HG03039 (cell line): ENCODE results near the gene MGAT3.

Experiments used
- ATAC-seq: cut with Tn5 transposase; IDR thresholded peaks from one replicate; pipeline ENCODE4 v1.9.1; 2021; ENCODE audit warnings: mild to moderate bottlenecking, moderate library complexity; ENCODE audit not compliant: unreplicated experiment

Gene MGAT3

DNA sequence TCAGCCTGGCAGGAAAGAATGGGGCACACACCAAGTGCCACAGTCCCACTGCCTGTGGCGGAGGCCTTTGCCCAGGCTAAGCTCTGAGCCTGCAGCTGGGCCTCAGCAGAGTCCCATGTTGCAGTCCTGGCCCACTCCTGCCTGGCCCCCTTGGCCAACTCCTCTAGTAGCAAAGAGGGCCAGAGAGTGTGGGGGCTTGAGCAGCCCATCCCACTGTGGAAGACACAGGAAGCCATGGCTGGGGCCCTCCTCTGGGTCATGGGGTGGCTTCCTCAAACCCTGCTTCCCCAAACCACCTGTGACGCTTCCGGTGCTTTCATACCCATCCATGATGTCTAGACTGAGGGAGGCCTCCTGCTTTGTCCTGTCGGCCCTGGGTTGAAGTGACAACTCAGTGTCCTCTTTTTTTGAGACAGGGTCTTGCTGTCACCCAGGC lies 69.9 kb downstream of the MGAT3 start:
- ATAC-seq: no peak

DNA sequence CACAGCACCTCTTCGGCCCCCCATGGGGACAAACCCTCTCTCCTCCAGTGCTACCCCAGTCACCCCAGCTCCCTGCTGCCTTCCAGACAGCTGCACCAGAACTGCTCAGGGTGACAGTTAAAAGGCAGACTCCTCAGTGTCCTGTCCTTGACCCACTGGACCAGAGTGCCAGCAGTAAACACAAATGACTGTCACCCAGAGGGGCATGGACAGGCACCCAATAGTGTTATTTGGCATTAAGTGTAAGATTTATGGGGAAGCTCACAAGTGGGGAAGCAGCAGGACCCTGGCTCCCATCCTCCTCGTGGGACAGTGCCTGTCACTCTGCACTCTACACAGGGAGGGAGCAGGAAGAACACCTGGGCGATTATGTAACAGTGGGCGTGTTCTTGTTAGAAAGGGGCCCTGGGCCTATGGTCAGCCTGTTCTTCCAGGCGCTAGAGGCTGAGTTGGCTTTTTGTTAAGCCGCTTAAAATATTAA lies 70.7 kb downstream of the MGAT3 start:
- no peak for ATAC-seq

- no peak for ATAC-seq
Observed at GRCh38 chr22:39528080-39528661, 71.4 kb downstream of the MGAT3 start.

- peak; percentile 25 for ATAC-seq
Observed at GRCh38 chr22:39528681-39529486, 72.1 kb downstream of the MGAT3 start.

- no peak for ATAC-seq
Observed at GRCh38 chr22:39529487-39529851, 72.7 kb downstream of the MGAT3 start.

- ATAC-seq: no peak
Observed at GRCh38 chr22:39530116-39530515, 73.3 kb downstream of the MGAT3 start.

GRCh38 chr22:39530692-39531331 lies 74.0 kb downstream of the MGAT3 start:
- no peak for ATAC-seq

- peak; percentile 66 for ATAC-seq
Observed at GRCh38 chr22:39532215-39533073, 75.6 kb downstream of the MGAT3 start, which contains the start of gene RPS19BP1. Gene RPS19BP1 (minus strand): TSS chr22:39532748. CDS start chr22:39532738, 10 bp downstream.

DNA sequence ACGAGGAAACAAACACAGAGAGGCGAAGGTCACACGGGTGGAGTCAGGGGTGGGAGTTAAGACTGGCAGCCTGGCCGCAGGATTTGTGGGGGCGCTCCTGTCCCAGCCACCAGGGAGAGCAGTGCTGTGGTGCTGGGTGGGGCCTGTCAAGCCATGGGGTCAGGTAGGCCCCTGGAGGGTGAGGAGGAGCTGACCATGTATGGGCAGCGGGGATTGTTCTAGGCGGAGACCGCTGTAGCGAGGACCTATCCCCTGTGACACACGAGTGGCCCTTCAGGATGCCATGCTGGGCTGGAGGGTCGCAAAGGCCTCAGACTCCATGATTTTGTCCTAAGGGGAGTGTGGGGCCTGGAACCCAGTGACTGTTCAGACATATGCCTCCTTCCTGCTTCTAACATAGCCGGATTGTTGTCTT lies 77.3 kb downstream of the MGAT3 start:
- ATAC-seq: no peak

DNA sequence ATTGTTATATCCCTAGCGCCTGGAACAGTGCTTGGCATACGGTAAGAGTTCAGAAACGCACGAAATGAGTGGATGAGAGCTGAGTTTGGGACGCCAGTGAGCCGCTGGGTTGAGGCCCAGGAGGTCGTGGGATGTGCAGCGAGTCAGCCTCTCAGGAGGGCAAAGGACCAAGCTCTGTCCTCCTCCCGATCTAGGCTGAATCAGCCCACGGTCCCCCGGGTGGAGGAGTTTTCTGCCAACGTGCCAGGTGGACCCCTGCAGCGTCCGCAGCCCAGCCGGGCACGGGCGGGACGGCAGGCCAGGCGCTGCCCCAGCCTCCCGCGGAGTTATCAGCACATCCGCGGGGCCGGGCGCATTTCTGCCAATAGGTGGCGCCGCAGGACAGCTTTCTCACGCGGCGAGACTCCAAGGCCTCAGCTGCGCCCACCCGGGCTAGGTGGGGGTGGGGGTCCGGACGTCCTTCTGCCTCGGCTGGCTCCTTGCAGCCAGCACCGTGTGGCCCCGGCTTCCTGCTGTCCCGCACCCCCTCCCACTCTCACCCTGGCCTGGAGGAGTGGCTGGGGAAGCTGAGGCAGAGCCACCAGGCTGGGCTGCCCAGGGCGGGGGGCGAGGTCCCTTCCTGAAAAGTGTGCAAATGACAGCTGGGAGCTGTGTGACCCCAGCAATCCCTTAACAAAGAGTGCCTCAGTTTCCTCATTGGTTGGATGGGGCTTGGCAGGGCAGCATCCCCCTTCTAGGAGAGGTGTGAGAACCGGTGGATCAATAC lies 78.0 kb downstream of the MGAT3 start:
- no peak for ATAC-seq

GRCh38 chr22:39535357-39535725 lies 78.5 kb downstream of the MGAT3 start:
- ATAC-seq: no peak

- no peak for ATAC-seq
Observed at GRCh38 chr22:39535831-39536449, 79.1 kb downstream of the MGAT3 start.

DNA sequence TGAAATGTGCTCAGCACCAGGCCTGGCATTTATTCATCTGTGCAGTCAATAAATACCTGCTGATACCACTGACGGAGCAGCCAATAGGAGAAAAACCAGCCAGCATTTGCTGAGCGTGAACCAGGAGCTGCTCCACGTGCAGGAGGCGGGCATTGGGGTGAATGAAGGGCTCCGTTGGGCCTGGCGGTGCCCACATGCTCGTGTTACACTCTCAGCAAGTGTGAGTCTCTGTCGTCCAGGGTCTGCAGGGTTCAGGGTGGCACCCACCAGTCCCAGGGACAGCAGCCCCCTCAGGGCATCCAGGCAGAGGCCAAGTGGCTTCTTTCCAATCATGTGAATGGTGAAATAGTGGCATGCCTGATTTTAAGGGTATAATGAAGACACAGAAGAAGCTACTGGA lies 79.9 kb downstream of the MGAT3 start:
- no peak for ATAC-seq

GRCh38 chr22:39537975-39538374 lies 81.2 kb downstream of the MGAT3 start:
- no peak for ATAC-seq
